Heart right ventricle (tissue), 16 donors: ENCODE data around the gene TMEM130. TPM values are rescaled to one million over a fixed set of nuclear protein-coding genes. Genes with fewer than 3 reads are reported as not detected.
A peak's percentile ranks its signal among the peaks of the same experiment; 100 is the strongest.

Experiments
- ATAC-seq, 8 donors: fragments of 200-7000 bp; cut with Tn5 transposase; one replicate each; pipeline ENCODE4 v1.9.1; 2020; ENCODE audit warnings: mild to moderate bottlenecking in 8 of 8, moderate library complexity in 8 of 8, moderate number of reproducible peaks in 1 of 8
- DNase-seq, 2 donors: peaks; one replicate each; pipeline ENCODE4 v3.0.0-alpha.2; 2020
- H3K27ac ChIP-seq, 10 donors: fragments of 200-600 bp; sonication (generic) in 2 of 10; one replicate each; pipeline versions ENCODE4 v1.5.0 to v1.8.0; 2020 to 2022; ENCODE audit warnings: mild to moderate bottlenecking in 3 of 10
- H3K27me3 ChIP-seq, 7 donors: fragments of 200-600 bp; one replicate each; pipeline ENCODE4 v1.8.0; 2021 to 2022; ENCODE audit warnings: mild to moderate bottlenecking in 2 of 7
- H3K36me3 ChIP-seq, 9 donors: fragments of 200-600 bp; sonication (generic) in 1 of 9; one replicate each; pipeline versions ENCODE4 v1.5.0 to v1.8.0; 2020 to 2022; ENCODE audit warnings: mild to moderate bottlenecking in 2 of 9
- H3K4me1 ChIP-seq, 9 donors: fragments of 200-600 bp; sonication (generic) in 1 of 9; one replicate each; pipeline versions ENCODE4 v1.5.0 to v1.8.0; 2020 to 2022; ENCODE audit warnings: mild to moderate bottlenecking in 4 of 9
- H3K4me3 ChIP-seq, 10 donors: fragments of 200-600 bp; sonication (generic) in 2 of 10; one replicate each; pipeline versions ENCODE4 v1.5.0 to v1.8.0; 2020 to 2022; ENCODE audit warnings: mild to moderate bottlenecking in 7 of 10, moderate library complexity in 2 of 10
- H3K9me3 ChIP-seq, 11 donors: fragments of 200-600 bp in 10 of 11; sonication (generic) in 2 of 11; one replicate each; pipeline versions ENCODE4 v1.5.0 to v1.8.0; 2013 to 2022; ENCODE audit warnings: mild to moderate bottlenecking in 2 of 11, control low read depth in 1 of 11, moderate library complexity in 1 of 11
- CTCF ChIP-seq, 9 donors: fragments of 200-600 bp; sonication (generic) in 2 of 9; IDR thresholded peaks; one replicate each; pipeline versions ENCODE4 v1.5.0 to v1.8.0; 2021 to 2022; ENCODE audit warnings: antibody characterized with exemption in 9 of 9, mild to moderate bottlenecking in 5 of 9, moderate library complexity in 1 of 9
- WGBS, 2 donors: extraction: QIAGEN DNeasy Blood & Tissue Kit; methylation state at CpG; one replicate each; pipeline ENCODE4 v1.1.7; 2013; ENCODE audit warnings: inconsistent platforms in 1 of 2; 5-methylcytosine and 5-hydroxymethylcytosine counted together
- intact Hi-C, 10 donors: fragments of 100-400 bp; cut with DNase I; formaldehyde crosslinking; loops; one replicate each; pipeline versions ENCODE4 v1.11.1 to v1.14.2; 2022
- long read RNA-seq, 3 donors: library from polyadenylated mRNA; unstranded; transcript quantifications; one replicate each; pipeline ENCODE4 v2.0.0, GENCODE V29; 2020 to 2021
- polyA plus RNA-seq, 2 donors: library from polyadenylated mRNA; stranded (reverse); fragments of 200-250 nt; gene quantifications; one replicate each; pipeline ENCODE4 v1.2.3, GENCODE V29; 2013
- total RNA-seq, 10 donors: library from RNA; stranded (reverse); fragmentation: NEBNext Ultra II Directional in 3 of 10; extraction: Animal tissue kit (Norgen Biotek cat#: 25700) in 3 of 10; gene quantifications; one replicate each; pipeline versions ENCODE4 v1.2.1 to v1.2.4, GENCODE V29; 2021 to 2023
- donor health status: Arrhythmogenic right ventricular cardiomyopathy.
- donor health status: ischemic (EF 13 %, LVEDD 7.1; RV severe dilation, severe dysfunction).
- donor health status: healthy with polysubstance abuse.
- donor health status: DM: no; HTN: yes; CAD: no.
- donor health status: DM: no; HTN: no; CAD: no.
- donor health status: ischemic (EF 25% LVEDD 6.9; RV normal size, moderate dysfunction).
- donor health status: ischemic (EF 25% LVEDD 5.7; RV mildly dilated, moderate dysfunction).
- donor health status: healthy.
- donor health status: DM: yes; HTN: yes; CAD: no.
- donor health status: Ischemic cardiomyopathy.
- donor health status: ischemic (EF 35%, LVEDD 5.7; RV mildly dilated, moderate dysfunction).
- donor health status: nonischemic (EF 11% LVEDD 7.7; RV severe dilation, severe dysfunction).
- donor health status: DM: yes; HTN: yes; CAD: no.
- donor health status: PGD.
- donor health status: ischemic (EF 29% LVEDD 5.4; RV normal size, mild dysfunction).
- donor health status: nonischemic (EF 23%, LVEDD 6.1; RV moderate dilation, normal function).

Gene TMEM130
- total RNA-seq (1 to 10 TPM in 1 of 10 donors, under 1 TPM in 1, not detected in 8; 0.29 to 1.5 TPM), polyA plus RNA-seq (under 1 TPM; 0.12 to 0.22 TPM)
- long read RNA-seq, donor 1, result 0 reads
- long read RNA-seq, donor 2, result 0 reads
- long read RNA-seq, donor 3, result 0 reads

- no peaks in the 10 kb centered on the region for H3K9me3 ChIP-seq
- 0 to 1% methylated on average over 60 to 61 of the region's 69 CpGs for WGBS, 2 donors
- peaks cover 0 to 55% (median 40%) of the 10 kb centered on the region in 7 donors for H3K27me3 ChIP-seq
- peak within 1 kb of the TSS; percentile 10 to 49 (median 36) for H3K4me3 ChIP-seq
- no peak within 1 kb of the TSS for H3K27ac ChIP-seq
- H3K36me3 ChIP-seq, result no peaks in the 10 kb centered on the region
- intact Hi-C loops, result no loop called here
- no peak for DNase-seq
- ATAC-seq, result peak in 2 of 8 donors; percentile 22 to 24
- TF ChIP-seq CTCF (IDR thresholded peaks at IDR 0.05), result no peak
- peaks cover 0 to 23% (median 10%) of the 10 kb centered on the region in 9 donors for H3K4me1 ChIP-seq
Measured at GRCh38 chr7:98869597-98870120, at the start of gene TMEM130. Gene TMEM130, minus strand, starts transcription at chr7:98870014. Its CDS starts 153 bp downstream, at chr7:98869861.

GRCh38 chr7:98917331-98917730 is 47.5 kb upstream of the TMEM130 start:
- ATAC-seq (no peak), DNase-seq (no peak)
- 95% methylated on average over 12 of the region's 12 CpGs for WGBS, 2 donors
- no peak overlapping the region for H3K27ac ChIP-seq
- H3K9me3 ChIP-seq, result no peaks in the 10 kb centered on the region
- peaks cover 0 to 100% (median 69%) of the 10 kb centered on the region in 9 donors for H3K36me3 ChIP-seq
- H3K4me1 ChIP-seq, result peaks cover 0 to 2% (median 0%) of the 10 kb centered on the region in 9 donors
- intact Hi-C loops, result no loop called here
- H3K4me3 ChIP-seq, result no peak overlapping the region
- TF ChIP-seq CTCF (IDR thresholded peaks at IDR 0.05), result no peak
- no peaks in the 10 kb centered on the region for H3K27me3 ChIP-seq

- no peak for TF ChIP-seq CTCF (IDR thresholded peaks at IDR 0.05)
- intact Hi-C loops, result no loop called here
- no peak overlapping the region for H3K27ac ChIP-seq
- peaks cover 0 to 13% (median 0%) of the 10 kb centered on the region in 9 donors for H3K4me1 ChIP-seq
- DNase-seq (no peak), ATAC-seq (no peak)
- peaks cover 0 to 100% (median 77%) of the 10 kb centered on the region in 9 donors for H3K36me3 ChIP-seq
- H3K9me3 ChIP-seq, result no peaks in the 10 kb centered on the region
- no peaks in the 10 kb centered on the region for H3K27me3 ChIP-seq
- no peak overlapping the region for H3K4me3 ChIP-seq
Measured at GRCh38 chr7:98913612-98914011, 43.8 kb upstream of the TMEM130 start.

GRCh38 chr7:98913026-98913425 is 43.2 kb upstream of the TMEM130 start:
- Histone ChIP-seq H3K4me1 (peaks cover 0 to 13% (median 0%) of the 10 kb centered on the region in 9 donors), H3K4me3 (no peak overlapping the region), H3K27me3 (no peaks in the 10 kb centered on the region), H3K36me3 (peaks cover 0 to 100% (median 74%) of the 10 kb centered on the region in 9 donors), H3K27ac (no peak overlapping the region), H3K9me3 (no peaks in the 10 kb centered on the region)
- DNase-seq, result no peak
- intact Hi-C loops, result no loop called here
- no peak for TF ChIP-seq CTCF (IDR thresholded peaks at IDR 0.05)
- 88 to 91% methylated on average over 8 of the region's 8 CpGs for WGBS, 2 donors
- ATAC-seq, result no peak
